Mononuclear cell (primary cell): ENCODE measurements around the gene SERINC3. TPM values are rescaled to one million over a fixed set of nuclear protein-coding genes. Genes with fewer than 3 reads are reported as not detected.

ENCODE experiments used
- H3K27me3 ChIP-seq: 2 replicates; pipeline ENCODE4 v1.6.0; 2011; ENCODE audit warnings: low read length, control low read depth; ENCODE audit not compliant: insufficient read depth
- H3K4me1 ChIP-seq: 2 replicates; pipeline ENCODE4 v1.5.1; 2011; ENCODE audit warnings: mild to moderate bottlenecking, low read length, control low read depth; ENCODE audit not compliant: insufficient read depth
- H3K4me3 ChIP-seq: 2 replicates; pipeline ENCODE4 v1.5.1; 2011; ENCODE audit warnings: mild to moderate bottlenecking, low read length, moderate library complexity
- H3K9me3 ChIP-seq: 2 replicates; pipeline ENCODE4 v1.5.1; 2011; ENCODE audit warnings: low read depth, mild to moderate bottlenecking, control low read depth, low read length
- total RNA-seq: library from RNA; depleted of rRNA; stranded (reverse); fragments of >200 nt; gene quantifications from one replicate; pipeline ENCODE4 v1.2.3, GENCODE V29; 2012

SERINC3 gene
- total RNA-seq, 1 donor = 37.7 TPM

DNA sequence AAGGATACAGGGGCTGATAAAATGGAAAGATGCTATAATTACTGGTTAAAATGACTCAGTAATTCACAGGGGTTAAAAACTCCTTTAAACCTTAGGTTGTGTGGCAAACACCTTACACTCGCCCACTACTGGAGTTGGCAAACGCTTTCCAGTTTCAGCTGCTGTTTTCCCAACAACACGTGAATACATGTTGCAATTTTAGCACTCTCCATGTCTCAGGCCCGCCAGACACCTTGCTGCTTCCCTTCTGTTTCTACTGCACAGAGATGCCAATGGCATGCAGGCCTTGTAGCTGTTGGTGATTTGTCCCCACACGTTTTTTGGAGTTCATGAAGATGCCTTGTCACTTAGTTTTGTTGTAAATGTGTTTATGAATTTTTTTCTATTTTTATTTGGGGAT, 51.5 kb downstream of the SERINC3 start:
- Histone ChIP-seq H3K4me3 (no peak overlapping the region), H3K9me3 (no peaks in the 10 kb centered on the region), H3K27me3 (no peaks in the 10 kb centered on the region), H3K4me1 (peaks cover 4% of the 10 kb centered on the region)

DNA sequence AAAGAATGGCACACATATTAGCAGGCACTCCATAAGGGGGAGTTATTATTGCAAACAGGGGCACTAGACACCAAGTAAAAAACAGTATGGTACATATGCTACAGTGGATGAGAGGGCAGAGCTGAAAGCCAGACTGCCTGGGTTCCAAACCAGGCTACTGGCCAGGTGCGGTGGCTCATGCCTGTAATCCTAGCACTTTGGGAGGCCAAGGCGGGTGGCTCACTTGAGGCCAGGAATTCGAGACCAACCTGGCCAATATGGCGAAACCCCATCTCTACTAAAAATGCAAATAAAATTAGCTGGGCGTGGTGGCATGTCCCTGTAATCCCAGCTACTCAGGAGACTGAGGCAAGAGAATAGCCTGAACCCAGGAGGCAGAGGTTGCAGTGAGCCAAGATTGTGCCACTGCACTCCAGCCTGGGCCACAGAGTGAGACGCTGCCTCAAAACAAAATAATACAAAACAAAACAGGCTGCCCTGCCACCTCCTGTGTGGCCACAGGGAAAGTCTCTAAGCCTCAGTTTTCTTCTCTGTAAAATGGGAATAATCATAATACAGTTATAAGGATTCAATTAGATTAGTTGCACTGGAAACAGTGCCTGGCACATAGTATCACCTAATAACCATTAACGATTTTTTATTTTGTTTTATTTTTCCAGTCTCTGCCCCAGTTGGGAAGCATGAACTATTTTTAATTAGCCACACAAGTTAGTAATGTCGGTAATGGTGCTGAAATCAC, 53.7 kb downstream of the SERINC3 start:
- Histone ChIP-seq H3K9me3 (no peaks in the 10 kb centered on the region), H3K27me3 (no peaks in the 10 kb centered on the region), H3K4me1 (no peaks in the 10 kb centered on the region), H3K4me3 (no peak overlapping the region)

DNA sequence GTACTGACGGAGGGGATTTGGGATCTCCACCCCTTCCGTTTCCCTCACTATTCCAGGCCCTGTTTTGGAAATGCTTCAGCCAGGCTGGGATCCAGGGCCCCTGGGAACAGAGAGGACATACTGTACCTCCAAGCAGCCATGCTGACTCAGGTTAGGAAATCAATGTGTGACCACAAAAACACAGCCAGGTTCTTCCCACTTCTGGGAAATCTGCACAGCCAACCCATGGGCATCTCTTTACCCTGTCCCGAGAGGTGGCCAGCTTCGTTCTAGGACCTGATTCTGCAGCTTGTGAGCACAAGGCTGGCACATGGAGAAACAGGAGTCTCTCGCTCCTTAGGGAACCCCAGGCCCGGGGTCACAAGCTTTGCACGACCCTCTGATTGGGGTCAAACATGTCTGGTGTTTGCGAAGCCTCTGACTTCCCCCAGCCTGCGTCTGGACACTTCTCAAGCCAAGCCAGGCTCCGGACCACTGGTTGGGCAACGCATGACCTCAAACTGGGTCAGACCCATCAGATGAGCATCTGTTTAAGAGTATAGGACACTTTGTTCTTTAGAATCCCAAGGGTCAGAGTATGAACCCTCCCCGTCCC, 54.5 kb downstream of the SERINC3 start:
- H3K9me3 ChIP-seq = no peaks in the 10 kb centered on the region
- no peaks in the 10 kb centered on the region for H3K27me3 ChIP-seq
- H3K4me1 ChIP-seq = no peaks in the 10 kb centered on the region

DNA sequence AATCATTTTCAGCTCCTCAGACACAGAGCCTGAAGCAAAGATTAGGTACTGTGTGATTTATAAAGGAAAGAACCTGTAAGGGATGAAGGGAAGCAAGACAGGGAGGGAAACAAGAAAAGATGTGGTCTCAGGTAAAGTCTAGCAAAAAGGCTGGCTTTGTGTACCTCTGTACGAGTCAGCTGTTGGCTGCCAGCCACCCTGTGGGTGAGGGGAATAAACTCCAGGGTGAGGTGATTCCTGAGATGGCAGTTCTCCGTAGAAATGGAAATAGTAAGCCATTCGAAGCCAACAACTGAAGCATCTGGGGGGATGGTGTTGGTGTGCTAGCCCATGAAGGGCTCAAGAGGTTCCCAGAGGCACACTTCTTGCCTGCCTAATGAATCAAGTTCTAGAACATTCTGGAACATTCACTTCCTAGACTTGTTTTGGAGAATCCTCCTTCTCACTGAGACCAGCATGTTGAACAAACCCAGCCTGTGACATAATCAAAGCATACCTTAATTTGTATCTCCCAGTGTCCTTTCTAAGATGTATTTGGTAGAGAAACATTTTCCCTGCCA, 56.8 kb downstream of the SERINC3 start:
- H3K9me3 ChIP-seq = no peaks in the 10 kb centered on the region
- H3K27me3 ChIP-seq = no peaks in the 10 kb centered on the region
- no peak overlapping the region for H3K4me3 ChIP-seq
- H3K4me1 ChIP-seq = no peaks in the 10 kb centered on the region

More for the DNA sequence above, 54.5 kb downstream of the SERINC3 start:
- H3K4me3 ChIP-seq = no peak overlapping the region

DNA sequence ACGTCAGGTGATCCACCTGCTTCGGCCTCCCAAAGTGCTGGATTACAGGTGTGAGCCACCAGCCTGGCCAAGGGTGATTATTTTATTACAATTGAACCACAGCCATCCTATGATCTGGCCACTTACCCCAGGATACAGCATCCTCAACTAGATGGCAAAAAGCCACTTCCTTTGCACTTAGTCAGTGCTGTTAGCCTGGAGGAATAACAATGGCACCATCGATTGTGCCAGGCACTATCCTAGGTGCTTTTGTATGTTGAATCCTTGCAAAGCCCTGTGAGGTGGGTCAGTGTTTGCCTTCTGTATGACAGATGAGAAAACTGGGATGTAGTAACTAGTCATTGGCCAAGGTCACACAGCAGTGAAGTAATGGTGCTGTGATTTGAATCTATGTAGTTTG, 57.4 kb downstream of the SERINC3 start:
- H3K9me3 ChIP-seq = no peaks in the 10 kb centered on the region
- no peak overlapping the region for H3K4me3 ChIP-seq
- no peaks in the 10 kb centered on the region for H3K4me1 ChIP-seq
- H3K27me3 ChIP-seq = no peaks in the 10 kb centered on the region

DNA sequence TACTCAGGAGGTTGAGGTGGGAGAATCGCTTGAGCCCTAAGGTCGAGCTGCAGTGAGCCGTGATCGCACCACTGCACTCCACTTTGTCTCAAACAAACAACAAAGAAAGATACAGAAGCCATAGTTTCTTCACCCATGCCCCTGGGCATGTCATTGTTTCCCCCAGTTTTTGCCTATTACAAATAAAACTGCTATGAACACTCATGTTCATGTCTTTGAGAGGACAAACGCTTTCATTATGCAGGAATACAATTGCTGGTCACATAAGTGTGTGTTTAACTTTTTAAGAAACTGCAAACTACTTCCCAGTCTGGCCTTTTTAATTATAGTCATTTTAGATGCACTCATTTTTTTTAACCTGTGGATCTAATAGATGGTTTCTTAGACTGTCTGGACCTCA, 58.4 kb downstream of the SERINC3 start:
- no peaks in the 10 kb centered on the region for H3K9me3 ChIP-seq
- no peak overlapping the region for H3K4me3 ChIP-seq
- H3K27me3 ChIP-seq = no peaks in the 10 kb centered on the region
- H3K4me1 ChIP-seq = no peaks in the 10 kb centered on the region

DNA sequence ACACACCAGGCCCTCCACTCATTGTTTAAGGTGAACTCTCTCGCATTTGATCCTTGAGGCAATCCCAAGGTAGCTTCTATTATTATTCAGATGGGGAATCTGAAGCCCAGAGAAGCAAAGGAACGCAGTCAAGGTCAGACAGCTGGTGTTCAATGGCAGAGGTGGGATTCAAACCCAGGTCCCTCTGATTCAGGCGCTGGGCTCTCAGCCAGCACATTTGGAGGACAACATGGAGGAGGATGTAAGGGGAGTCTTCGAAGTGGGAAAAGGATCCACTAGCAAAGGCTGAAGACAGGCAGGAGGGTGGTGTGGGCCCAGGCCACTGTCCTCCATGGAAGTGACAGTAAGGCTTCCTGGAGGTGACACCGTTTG, 60.1 kb downstream of the SERINC3 start:
- H3K4me3 ChIP-seq = no peak overlapping the region
- no peaks in the 10 kb centered on the region for H3K9me3 ChIP-seq
- H3K4me1 ChIP-seq = no peaks in the 10 kb centered on the region
- no peaks in the 10 kb centered on the region for H3K27me3 ChIP-seq

DNA sequence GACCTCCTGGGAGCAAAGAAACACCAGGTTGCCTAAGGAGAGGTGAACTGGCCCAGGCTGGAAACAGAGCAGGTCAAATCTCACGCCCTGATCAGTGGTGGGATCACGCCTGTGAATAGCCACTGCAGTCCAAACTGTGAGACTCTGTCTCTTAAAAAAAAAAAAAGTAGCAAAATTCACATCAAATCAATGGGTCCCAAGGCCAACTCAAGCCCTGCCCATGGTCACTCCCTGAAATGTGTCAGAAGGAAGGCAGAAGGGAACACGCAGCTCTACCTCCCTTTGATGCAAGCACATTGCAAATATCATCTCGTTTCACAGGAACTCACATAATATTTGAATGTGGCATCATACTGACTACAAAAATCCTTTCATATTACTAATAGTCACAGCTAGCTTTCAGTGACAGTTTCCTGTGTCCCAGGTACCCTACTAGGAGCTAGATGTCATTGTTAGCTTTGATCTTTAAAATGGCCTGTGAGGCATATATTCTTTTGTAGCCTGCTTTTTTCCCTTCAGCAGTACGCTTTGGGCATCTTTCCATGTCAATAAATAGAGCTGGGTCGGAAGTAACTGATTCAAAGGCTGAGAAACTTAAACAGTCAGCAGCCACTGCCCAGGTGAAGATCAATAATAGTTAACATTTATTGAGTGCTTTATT, 60.6 kb downstream of the SERINC3 start:
- no peaks in the 10 kb centered on the region for H3K4me1 ChIP-seq
- no peaks in the 10 kb centered on the region for H3K27me3 ChIP-seq
- no peaks in the 10 kb centered on the region for H3K9me3 ChIP-seq
- H3K4me3 ChIP-seq = no peak overlapping the region

DNA sequence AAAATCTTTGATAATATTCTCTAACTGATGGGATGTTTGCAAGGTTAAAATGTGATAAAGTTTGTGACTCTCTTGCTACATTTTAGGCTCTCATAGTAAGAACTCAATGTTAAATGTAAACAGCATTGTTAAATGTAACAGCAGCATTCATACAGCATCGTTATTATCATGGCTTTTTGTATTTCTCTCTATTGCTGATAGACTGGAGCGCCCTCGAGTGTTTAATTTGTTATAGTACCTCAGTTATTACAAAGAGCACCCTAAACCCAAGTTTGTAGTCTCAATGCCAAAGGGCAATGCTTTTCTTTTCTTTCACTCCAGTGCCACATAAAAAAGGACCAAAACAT, 61.1 kb downstream of the SERINC3 start:
- Histone ChIP-seq H3K4me3 (no peak overlapping the region), H3K9me3 (no peaks in the 10 kb centered on the region), H3K4me1 (no peaks in the 10 kb centered on the region), H3K27me3 (no peaks in the 10 kb centered on the region)

DNA sequence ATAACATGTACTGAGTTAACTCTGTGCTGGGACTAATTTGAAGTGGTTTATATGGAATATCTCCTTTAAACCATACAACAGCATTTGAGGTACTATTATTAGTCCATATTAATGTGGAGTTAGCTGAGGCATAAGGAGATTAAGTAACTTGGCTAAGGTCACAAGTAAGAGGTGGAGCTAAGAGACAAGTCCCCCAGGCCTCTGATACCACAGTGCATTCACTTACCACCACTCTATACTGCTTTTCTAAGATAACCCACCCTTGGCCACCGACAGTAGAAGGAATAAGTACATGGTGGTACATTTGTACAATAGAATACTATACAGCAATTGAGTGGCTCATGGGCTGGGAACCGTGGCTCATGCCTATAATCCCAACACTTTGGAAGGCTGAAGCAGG, 62.6 kb downstream of the SERINC3 start:
- peaks cover 8% of the 10 kb centered on the region for H3K4me1 ChIP-seq
- no peak overlapping the region for H3K4me3 ChIP-seq
- H3K9me3 ChIP-seq = no peaks in the 10 kb centered on the region
- no peaks in the 10 kb centered on the region for H3K27me3 ChIP-seq

DNA sequence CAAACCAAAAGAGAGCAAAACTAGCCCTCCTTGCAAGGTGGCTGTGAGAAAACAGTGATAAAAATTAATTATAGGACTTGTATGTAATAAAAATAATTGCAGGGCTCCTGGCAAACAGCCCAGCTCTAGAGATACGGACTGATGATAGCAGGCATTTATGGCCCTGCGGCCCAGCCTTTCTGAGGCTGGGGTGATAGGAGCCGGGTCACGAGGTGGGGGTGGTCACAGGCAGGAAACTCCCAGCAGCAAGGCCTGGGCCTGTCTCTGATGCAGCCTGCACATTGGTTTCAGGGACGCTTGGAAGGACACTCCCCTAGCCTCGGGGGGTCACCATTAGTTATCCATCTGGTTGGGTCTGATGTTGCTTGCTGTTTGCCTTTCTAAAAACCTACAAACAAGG, 64.9 kb downstream of the SERINC3 start:
- Histone ChIP-seq H3K4me1 (peaks cover 8% of the 10 kb centered on the region), H3K4me3 (no peak overlapping the region), H3K9me3 (no peaks in the 10 kb centered on the region), H3K27me3 (no peaks in the 10 kb centered on the region)

DNA sequence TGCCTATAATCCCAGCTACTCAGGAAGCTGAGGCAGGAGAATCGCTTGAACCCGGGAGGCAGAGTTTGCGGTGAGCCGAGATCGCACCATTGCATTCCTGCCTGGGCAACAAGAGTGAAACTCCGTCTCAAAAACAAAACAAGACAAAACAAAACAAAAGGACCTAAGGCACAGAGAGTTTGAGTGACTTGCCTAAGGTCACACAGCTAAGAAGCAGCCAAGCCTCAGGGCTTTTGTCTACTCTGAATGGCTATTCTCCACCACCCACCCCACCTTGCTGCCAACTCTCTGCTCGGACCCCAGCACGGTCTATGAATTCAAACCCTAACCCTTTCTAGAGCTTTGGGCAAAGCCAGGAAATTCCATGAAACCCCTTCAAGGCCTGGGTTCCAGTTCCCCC, 65.3 kb downstream of the SERINC3 start:
- Histone ChIP-seq H3K4me1 (peaks cover 8% of the 10 kb centered on the region), H3K9me3 (no peaks in the 10 kb centered on the region), H3K4me3 (no peak overlapping the region)

DNA sequence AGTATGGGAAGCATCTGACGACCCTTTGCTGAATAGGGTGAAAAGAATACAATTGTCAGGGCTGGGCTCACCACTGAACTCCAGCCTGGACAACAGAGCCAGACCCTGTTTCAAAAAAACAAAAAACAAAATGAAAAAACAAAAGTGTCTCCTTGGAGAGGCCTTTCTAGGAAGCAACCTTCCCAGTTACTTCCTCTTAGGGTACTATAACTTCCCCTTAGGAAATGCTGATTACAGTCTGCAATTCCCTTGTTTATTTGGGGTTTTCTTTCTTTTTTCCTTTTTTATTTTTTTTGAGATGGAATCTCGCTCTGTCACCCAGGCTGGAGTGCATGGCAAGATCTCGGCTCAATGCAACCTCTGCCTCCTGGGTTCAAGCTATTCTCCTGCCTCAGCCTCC, 66.7 kb downstream of the SERINC3 start:
- H3K4me3 ChIP-seq = no peak overlapping the region
- no peaks in the 10 kb centered on the region for H3K9me3 ChIP-seq
- H3K27me3 ChIP-seq = no peaks in the 10 kb centered on the region

More for the DNA sequence above, 65.3 kb downstream of the SERINC3 start:
- no peaks in the 10 kb centered on the region for H3K27me3 ChIP-seq

DNA sequence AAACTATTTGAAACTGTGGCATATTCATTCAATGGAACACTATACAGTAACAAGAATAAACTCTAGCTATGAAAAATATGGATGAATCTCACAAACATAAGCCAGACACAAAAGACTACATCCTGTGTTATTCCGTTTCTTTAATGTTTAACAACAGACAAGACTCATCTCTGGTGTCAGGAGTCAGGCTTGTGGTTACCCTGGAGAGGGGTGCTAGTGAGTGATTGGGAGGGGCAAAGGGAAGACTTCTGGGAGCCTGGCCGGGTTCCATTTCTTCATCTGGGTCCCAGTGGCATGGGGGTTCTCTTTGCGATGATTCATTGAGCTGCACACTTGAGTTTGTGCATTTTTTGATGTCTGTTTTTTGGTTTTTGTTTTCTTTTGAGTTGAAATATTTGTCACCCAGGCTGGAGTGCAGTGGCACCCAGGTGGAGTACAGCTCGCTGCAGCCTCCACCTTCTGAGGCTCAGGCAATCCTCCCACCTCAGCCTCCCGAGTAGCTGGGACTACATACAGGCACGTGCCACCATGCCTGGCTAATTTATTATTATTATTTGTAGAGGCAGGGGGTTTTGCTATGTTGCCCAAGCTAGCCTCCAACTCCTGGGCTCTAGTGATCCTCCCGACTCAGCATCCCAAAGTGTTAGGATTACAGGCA, 67.4 kb downstream of the SERINC3 start:
- no peak overlapping the region for H3K4me3 ChIP-seq
- H3K27me3 ChIP-seq = no peaks in the 10 kb centered on the region
- peaks cover 8% of the 10 kb centered on the region for H3K4me1 ChIP-seq
- H3K9me3 ChIP-seq = no peaks in the 10 kb centered on the region

More for the DNA sequence above, 66.7 kb downstream of the SERINC3 start:
- H3K4me1 ChIP-seq = peaks cover 8% of the 10 kb centered on the region

DNA sequence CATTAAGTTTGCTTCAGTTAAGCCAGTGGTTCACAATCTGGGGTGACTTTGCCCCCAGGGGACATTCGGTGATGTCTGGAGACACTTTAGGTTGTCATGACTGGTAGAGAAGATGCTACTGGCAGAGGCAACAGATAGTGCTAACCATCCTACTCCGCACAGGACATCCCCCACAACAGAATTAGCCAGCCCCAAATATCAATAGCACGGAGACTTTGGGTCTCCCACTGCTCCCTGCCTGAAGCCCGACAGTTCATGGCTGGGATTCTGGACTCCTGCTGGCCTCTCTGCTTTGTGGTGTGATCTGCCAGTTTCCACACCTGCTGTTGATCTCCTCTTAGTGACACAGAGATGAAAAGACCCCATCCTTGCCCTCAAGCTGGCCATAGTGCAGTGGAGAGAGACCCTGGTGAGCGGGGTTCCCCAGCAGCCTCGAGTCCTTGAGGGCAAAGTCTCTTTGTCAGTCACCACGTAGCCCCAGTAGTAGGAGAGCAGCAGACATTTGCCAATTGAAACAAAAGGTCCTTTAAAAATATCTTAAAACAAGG, 70.9 kb downstream of the SERINC3 start:
- Histone ChIP-seq H3K9me3 (no peaks in the 10 kb centered on the region), H3K4me1 (peaks cover 8% of the 10 kb centered on the region), H3K27me3 (no peaks in the 10 kb centered on the region), H3K4me3 (no peak overlapping the region)
